Measurements from ENCODE around the gene TGFB2.

TGFB2 gene

GRCh38 chr1:218439541-218440295, 94.6 kb downstream of the TGFB2 start:
- peak; percentile 85 for DNase-seq (ENCODE audit: low read depth, low spot score)
- in situ Hi-C loops (cut with HindIII; ENCODE audit: low sequenced_read_pairs) = no loop called here
- TF ChIP-seq CTCF (IDR thresholded peaks at IDR 0.05; ENCODE audit: low read depth, low read length) = peak; percentile 5
- H3K4me3 ChIP-seq (ENCODE audit: low read depth, low read length) = no peak overlapping the region

DNA sequence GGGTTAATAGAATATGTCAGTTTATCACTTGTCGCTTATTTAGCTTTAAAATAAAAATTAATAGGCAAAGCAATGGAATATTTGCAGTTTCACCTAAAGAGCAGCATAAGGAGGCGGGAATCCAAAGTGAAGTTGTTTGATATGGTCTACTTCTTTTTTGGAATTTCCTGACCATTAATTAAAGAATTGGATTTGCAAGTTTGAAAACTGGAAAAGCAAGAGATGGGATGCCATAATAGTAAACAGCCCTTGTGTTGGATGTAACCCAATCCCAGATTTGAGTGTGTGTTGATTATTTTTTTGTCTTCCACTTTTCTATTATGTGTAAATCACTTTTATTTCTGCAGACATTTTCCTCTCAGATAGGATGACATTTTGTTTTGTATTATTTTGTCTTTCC, 98.1 kb downstream of the TGFB2 start:
- no peak for TF ChIP-seq CTCF (IDR thresholded peaks at IDR 0.05; ENCODE audit: low read depth, low read length)
- no peak overlapping the region for H3K4me3 ChIP-seq (ENCODE audit: low read depth, low read length)
- in situ Hi-C loops (cut with HindIII; ENCODE audit: low sequenced_read_pairs) = no loop called here
- no peak for DNase-seq (ENCODE audit: low read depth, low spot score)

DNA sequence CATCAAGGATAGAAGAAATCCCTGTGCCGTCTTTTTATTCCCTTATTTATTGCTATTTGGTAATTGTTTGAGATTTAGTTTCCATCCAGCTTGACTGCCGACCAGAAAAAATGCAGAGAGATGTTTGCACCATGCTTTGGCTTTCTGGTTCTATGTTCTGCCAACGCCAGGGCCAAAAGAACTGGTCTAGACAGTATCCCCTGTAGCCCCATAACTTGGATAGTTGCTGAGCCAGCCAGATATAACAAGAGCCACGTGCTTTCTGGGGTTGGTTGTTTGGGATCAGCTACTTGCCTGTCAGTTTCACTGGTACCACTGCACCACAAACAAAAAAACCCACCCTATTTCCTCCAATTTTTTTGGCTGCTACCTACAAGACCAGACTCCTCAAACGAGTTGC, 99.0 kb downstream of the TGFB2 start:
- no peak for DNase-seq (ENCODE audit: low read depth, low spot score)
- in situ Hi-C loops (cut with HindIII; ENCODE audit: low sequenced_read_pairs) = no loop called here
- no peak for TF ChIP-seq CTCF (IDR thresholded peaks at IDR 0.05; ENCODE audit: low read depth, low read length)
- H3K4me3 ChIP-seq (ENCODE audit: low read depth, low read length) = no peak overlapping the region

DNA sequence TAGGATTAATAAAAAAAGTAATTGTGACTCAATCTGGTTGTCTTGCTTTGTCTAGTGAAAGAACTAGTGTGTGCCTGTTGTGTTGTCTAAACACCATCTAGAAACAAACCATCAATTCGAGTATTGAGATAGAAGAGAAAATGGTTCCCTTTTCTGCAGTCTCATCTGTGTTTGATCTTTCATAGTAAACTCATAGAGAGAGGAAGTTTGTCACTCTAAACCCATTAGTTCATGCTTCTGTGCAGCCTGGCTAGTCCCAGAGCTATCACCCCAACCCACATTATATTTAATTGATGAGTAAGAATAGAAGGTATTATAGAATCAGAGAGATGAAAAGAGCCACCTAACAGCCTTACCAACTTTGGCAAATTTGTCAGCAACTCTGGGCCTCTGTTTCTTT, 99.5 kb downstream of the TGFB2 start:
- in situ Hi-C loops (cut with HindIII; ENCODE audit: low sequenced_read_pairs) = no loop called here
- no peak for TF ChIP-seq CTCF (IDR thresholded peaks at IDR 0.05; ENCODE audit: low read depth, low read length)
- no peak for DNase-seq (ENCODE audit: low read depth, low spot score)
- H3K4me3 ChIP-seq (ENCODE audit: low read depth, low read length) = no peak overlapping the region

- H3K4me3 ChIP-seq (ENCODE audit: low read depth, low read length) = no peak overlapping the region
- DNase-seq (ENCODE audit: low read depth, low spot score) = no peak
- no peak for TF ChIP-seq CTCF (IDR thresholded peaks at IDR 0.05; ENCODE audit: low read depth, low read length)
- in situ Hi-C loops (cut with HindIII; ENCODE audit: low sequenced_read_pairs) = no loop called here
Measured at GRCh38 chr1:218447010-218447689, 102.0 kb downstream of the TGFB2 start.

GRCh38 chr1:218451415-218451814, 106.3 kb downstream of the TGFB2 start:
- in situ Hi-C loops (cut with HindIII; ENCODE audit: low sequenced_read_pairs) = no loop called here
- TF ChIP-seq CTCF (IDR thresholded peaks at IDR 0.05; ENCODE audit: low read depth, low read length) = no peak
- DNase-seq (ENCODE audit: low read depth, low spot score) = no peak
- no peak overlapping the region for H3K4me3 ChIP-seq (ENCODE audit: low read depth, low read length)

Data from astrocyte of the spinal cord (primary cell).